Lower lobe of right lung (tissue), 2 donors: Measurements from ENCODE around the gene B3GNT5. TPM values are rescaled to one million over a fixed set of nuclear protein-coding genes. Genes with fewer than 3 reads are reported as not detected.

ENCODE experiments used
- ATAC-seq, 2 donors: fragments of 200-7000 bp; cut with Tn5 transposase; one replicate each; pipeline ENCODE4 v1.9.1; 2020 to 2022; ENCODE audit warnings: mild to moderate bottlenecking in 2 of 2, moderate library complexity in 2 of 2
- DNase-seq: peaks from one replicate; pipeline ENCODE4 v3.0.0-alpha.2; 2020
- H3K27ac ChIP-seq: fragments of 200-600 bp; one replicate; pipeline ENCODE4 v1.8.0; 2022
- H3K27me3 ChIP-seq: fragments of 200-600 bp; one replicate; pipeline ENCODE4 v1.8.0; 2022; ENCODE audit warnings: low read depth
- H3K36me3 ChIP-seq: fragments of 200-600 bp; one replicate; pipeline ENCODE4 v1.8.0; 2022; ENCODE audit warnings: mild to moderate bottlenecking
- H3K4me1 ChIP-seq: fragments of 200-600 bp; one replicate; pipeline ENCODE4 v1.8.0; 2022
- H3K4me3 ChIP-seq: fragments of 200-600 bp; one replicate; pipeline ENCODE4 v1.8.0; 2022; ENCODE audit warnings: mild to moderate bottlenecking
- H3K9me3 ChIP-seq: fragments of 200-600 bp; one replicate; pipeline ENCODE4 v1.8.0; 2022
- CTCF ChIP-seq: fragments of 200-600 bp; IDR thresholded peaks from one replicate; pipeline ENCODE4 v1.8.0; 2022; ENCODE audit warnings: antibody characterized with exemption, mild to moderate bottlenecking
- intact Hi-C: fragments of 100-400 bp; cut with DNase I; formaldehyde crosslinking; loops from one replicate; pipeline ENCODE4 v1.11.0; 2022
- total RNA-seq: library from RNA; stranded (reverse); fragmentation: NEBNext Ultra II Directional; extraction: Animal tissue kit (Norgen Biotek cat#: 25700); gene quantifications from one replicate; pipeline ENCODE4 v1.2.1, GENCODE V29; 2021
- donor health status: DM: no; HTN: yes; CAD: no; lungs with severe emphysema.

Gene B3GNT5
- total RNA-seq, 1 donor from 2014 or later = 30.8 TPM

- Histone ChIP-seq H3K4me3 (no peak overlapping the region), H3K27ac (no peak overlapping the region), H3K4me1 (no peaks in the 10 kb centered on the region), H3K27me3 (no peaks in the 10 kb centered on the region), H3K36me3 (no peaks in the 10 kb centered on the region), H3K9me3 (no peaks in the 10 kb centered on the region)
- no peak for ATAC-seq
- no peak for DNase-seq
- intact Hi-C loops = no loop called here
- no peak for TF ChIP-seq CTCF
These were observed 62.7 kb downstream of the B3GNT5 start for GRCh38 chr3:183315739-183316138.

DNA sequence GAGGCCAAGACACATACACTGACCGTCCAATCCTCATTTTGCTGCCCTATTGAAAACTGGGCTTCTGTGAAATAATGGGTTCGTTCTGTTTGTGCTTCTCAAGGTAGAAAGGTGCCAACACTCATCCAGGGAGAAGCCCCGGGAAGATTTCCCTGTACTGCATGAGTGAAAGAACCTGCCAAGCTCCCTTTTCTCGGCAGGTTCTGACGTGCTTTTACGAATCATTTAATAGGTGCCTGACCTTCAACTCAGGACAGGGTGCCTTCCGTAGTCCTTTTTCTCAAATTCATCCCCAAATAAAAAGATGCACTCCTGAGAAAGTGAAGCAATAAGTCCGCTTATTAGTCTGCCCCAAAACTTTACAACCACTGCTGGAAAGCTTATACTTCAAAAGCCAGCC, 64.2 kb downstream of the B3GNT5 start:
- no peak for TF ChIP-seq CTCF
- Histone ChIP-seq H3K36me3 (no peaks in the 10 kb centered on the region), H3K27me3 (no peaks in the 10 kb centered on the region), H3K4me3 (no peak overlapping the region), H3K9me3 (no peaks in the 10 kb centered on the region), H3K27ac (no peak overlapping the region), H3K4me1 (no peaks in the 10 kb centered on the region)
- intact Hi-C loops = no loop called here
- DNase-seq (no peak), ATAC-seq (no peak)

DNA sequence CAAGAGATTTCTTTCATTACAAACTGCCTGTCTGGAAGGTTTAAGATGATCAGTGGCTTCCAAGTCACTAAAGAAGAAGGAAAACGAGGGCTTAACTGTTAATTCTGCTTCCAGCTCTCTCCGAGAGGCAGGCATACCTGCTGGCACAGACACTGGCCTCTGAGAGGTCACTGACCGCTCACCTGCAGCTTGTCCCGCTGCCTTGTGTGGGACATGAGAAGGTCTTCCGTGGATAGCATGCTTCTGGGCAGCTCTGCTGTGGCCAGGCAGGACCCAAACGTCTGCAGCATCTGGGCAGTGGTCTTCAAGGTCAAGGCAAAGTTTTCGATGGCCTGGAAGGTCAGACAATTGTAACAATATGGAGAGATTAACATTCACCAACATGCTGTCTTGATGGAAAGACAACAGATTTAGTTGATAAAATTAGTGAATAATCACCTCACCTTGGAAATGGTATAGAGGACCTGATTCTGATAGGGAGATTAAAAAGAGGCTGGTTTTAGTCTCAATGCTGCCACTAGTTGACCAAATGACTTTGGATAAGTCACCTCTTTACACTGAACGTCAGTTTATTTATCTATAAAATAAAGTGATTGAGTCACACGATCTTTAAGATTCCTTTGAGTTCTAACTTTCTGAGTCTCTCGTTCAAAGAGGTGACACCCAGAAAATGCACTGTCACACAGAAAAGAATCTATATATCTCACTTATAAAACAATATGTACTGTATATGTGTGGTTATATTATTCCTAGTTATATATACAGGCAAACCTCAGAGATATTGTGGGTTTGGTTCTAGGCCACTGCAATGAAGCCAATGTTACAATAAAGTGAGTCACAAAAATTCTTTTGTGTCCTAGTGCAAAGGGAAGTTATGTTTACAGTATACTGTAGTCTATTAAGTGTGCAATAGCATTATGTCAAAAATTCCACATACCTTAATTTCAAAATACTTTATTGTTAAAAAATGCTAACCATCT, 65.1 kb downstream of the B3GNT5 start:
- no peak for ATAC-seq
- no peaks in the 10 kb centered on the region for H3K4me1 ChIP-seq
- no peak for DNase-seq
- intact Hi-C loops = no loop called here
- no peaks in the 10 kb centered on the region for H3K27me3 ChIP-seq
- no peaks in the 10 kb centered on the region for H3K36me3 ChIP-seq
- H3K4me3 ChIP-seq = no peak overlapping the region
- H3K27ac ChIP-seq = no peak overlapping the region
- no peak for TF ChIP-seq CTCF
- no peaks in the 10 kb centered on the region for H3K9me3 ChIP-seq

- Histone ChIP-seq H3K36me3 (no peaks in the 10 kb centered on the region), H3K9me3 (no peaks in the 10 kb centered on the region), H3K4me3 (no peak overlapping the region), H3K27me3 (no peaks in the 10 kb centered on the region), H3K27ac (no peak overlapping the region), H3K4me1 (no peaks in the 10 kb centered on the region)
- no peak for DNase-seq
- ATAC-seq = no peak
- intact Hi-C loops = no loop called here
- TF ChIP-seq CTCF = no peak
These were observed 65.8 kb downstream of the B3GNT5 start for GRCh38 chr3:183318877-183319276.

- ATAC-seq = no peak
- Histone ChIP-seq H3K27ac (no peak overlapping the region), H3K4me1 (no peaks in the 10 kb centered on the region), H3K9me3 (no peaks in the 10 kb centered on the region), H3K4me3 (no peak overlapping the region), H3K27me3 (no peaks in the 10 kb centered on the region), H3K36me3 (no peaks in the 10 kb centered on the region)
- no peak for TF ChIP-seq CTCF
- DNase-seq = no peak
- intact Hi-C loops = no loop called here
These were observed 66.3 kb downstream of the B3GNT5 start for GRCh38 chr3:183319371-183319770.

Other genes with a start within 250 kb of the B3GNT5 start
- gene MCCC1, start 153.8 kb upstream of the B3GNT5 start, total RNA-seq = 49.9 TPM
- gene LAMP3, start 90.5 kb upstream of the B3GNT5 start, total RNA-seq = 285 TPM
- 0.62 TPM for gene MCF2L2, start 175.4 kb downstream of the B3GNT5 start, total RNA-seq